Measurements from ENCODE around the gene FSCN2.

- TF ChIP-seq CTCF (IDR thresholded peaks at IDR 0.05) (no peak), POLR2A (IDR thresholded peaks at IDR 0.05) (no peak)
Observed at GRCh38 chr17:81527591-81528383, at the start of gene FSCN2.

Measured in body of pancreas (tissue), 4 donors.